HG03460 (cell line): ENCODE measurements around the gene ALDH1L2.

ENCODE experiments used
- ATAC-seq: cut with Tn5 transposase; IDR thresholded peaks from one replicate; pipeline ENCODE4 v1.9.1; 2021; ENCODE audit not compliant: unreplicated experiment

Gene ALDH1L2

GRCh38 chr12:105085501-105085900 is 1.2 kb upstream of the ALDH1L2 start:
- no peak for ATAC-seq

GRCh38 chr12:105083551-105084105 is 630 bp downstream of the ALDH1L2 start:
- no peak for ATAC-seq

- no peak for ATAC-seq
Observed at GRCh38 chr12:105083031-105083430, 1.2 kb downstream of the ALDH1L2 start.

- ATAC-seq, result no peak
Observed at GRCh38 chr12:105078712-105079570, 5.3 kb downstream of the ALDH1L2 start.

- no peak for ATAC-seq
Observed at GRCh38 chr12:105077435-105077834, 6.8 kb downstream of the ALDH1L2 start.

GRCh38 chr12:105076913-105077312 is 7.3 kb downstream of the ALDH1L2 start:
- no peak for ATAC-seq

GRCh38 chr12:105076098-105076497 is 8.2 kb downstream of the ALDH1L2 start:
- no peak for ATAC-seq

GRCh38 chr12:105072888-105073488 is 11.3 kb downstream of the ALDH1L2 start:
- no peak for ATAC-seq

GRCh38 chr12:105071981-105072380 is 12.3 kb downstream of the ALDH1L2 start:
- no peak for ATAC-seq

GRCh38 chr12:105069936-105070702 is 14.1 kb downstream of the ALDH1L2 start:
- ATAC-seq, result no peak

GRCh38 chr12:105067511-105068031 is 16.7 kb downstream of the ALDH1L2 start:
- ATAC-seq, result no peak

GRCh38 chr12:105064564-105065178 is 19.6 kb downstream of the ALDH1L2 start:
- no peak for ATAC-seq

- no peak for ATAC-seq
Observed at GRCh38 chr12:105060715-105061378, 23.4 kb downstream of the ALDH1L2 start.

GRCh38 chr12:105057174-105057573 is 27.1 kb downstream of the ALDH1L2 start:
- ATAC-seq, result no peak

GRCh38 chr12:105053116-105053572 is 31.1 kb downstream of the ALDH1L2 start:
- no peak for ATAC-seq

- ATAC-seq, result no peak
Observed at GRCh38 chr12:105051981-105052380, 32.3 kb downstream of the ALDH1L2 start.

GRCh38 chr12:105048315-105048714 is 35.9 kb downstream of the ALDH1L2 start:
- ATAC-seq, result no peak

GRCh38 chr12:105047308-105047707 is 37.0 kb downstream of the ALDH1L2 start:
- ATAC-seq, result no peak

- no peak for ATAC-seq
Observed at GRCh38 chr12:105041186-105041585, 43.1 kb downstream of the ALDH1L2 start.

GRCh38 chr12:105040476-105040875 is 43.8 kb downstream of the ALDH1L2 start:
- ATAC-seq, result no peak
